ENCODE data around the gene STRC. TPM values are rescaled to one million over a fixed set of nuclear protein-coding genes. Genes with fewer than 3 reads are reported as not detected.
"Not testable (repeated sequence)": the region's sequence is repeated elsewhere in the genome, so short reads cannot be mapped to it uniquely, and the experiment has no call there.

The STRC gene
- total RNA-seq: 0.14 TPM in 1 of 2 replicates, not detected in the other
- polyA plus RNA-seq: 0.10 and 0.25 TPM in 2 replicates
- polyA plus RNA-seq (2011; cell fraction: cytosol; rRNA removed): not detected in 2 replicates
- 1.3 and 1.6 TPM in 2 replicates for polyA plus RNA-seq (2011; cell fraction: nucleus; rRNA removed)
- not detected in 2 replicates for polyA plus RNA-seq (2012)
- 0.28 and 1.5 TPM in 2 replicates for polyA minus RNA-seq
- polyA minus RNA-seq (2011; cell fraction: cytosol; rRNA and poly(A)+ RNA removed): not detected
- 0.34 TPM in 1 of 2 replicates, not detected in the other for polyA minus RNA-seq (2011; cell fraction: nucleus; rRNA and poly(A)+ RNA removed)
- not detected for Bru-seq, nascent RNA
- percentile 9 among the genes with signal in this experiment for BruChase-seq, experiment 1, labeled RNA remaining after a 6-hour chase
- percentile 6 among the genes with signal in this experiment for BruChase-seq, experiment 2, labeled RNA remaining after a 2-hour chase
- long read RNA-seq: 0 reads

DNA sequence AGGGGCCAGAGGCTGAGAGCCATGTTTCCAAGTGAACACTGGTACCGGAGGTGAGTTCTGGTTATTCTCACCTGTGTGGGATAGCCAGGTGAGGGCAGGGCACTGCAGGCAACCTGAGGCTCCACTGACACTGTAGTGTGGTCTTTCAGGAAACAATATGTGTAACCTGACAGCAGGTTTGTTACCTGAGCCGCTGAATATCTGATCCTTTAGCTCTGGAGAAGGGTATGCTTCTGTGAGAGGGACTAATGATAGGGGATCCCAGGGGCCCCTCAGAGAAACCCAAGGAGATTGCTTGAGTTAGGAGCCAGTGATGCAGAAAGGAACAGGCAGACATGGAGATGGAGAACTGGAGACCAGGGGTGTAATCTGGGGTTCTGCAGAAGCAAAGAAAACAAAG is at the start of gene STRC:
STRC (minus strand) TSS at position 101 of the 400 bp plus-strand sequence; CDS start at position 23, 78 bp downstream.
- H3K9ac ChIP-seq (replicated peaks; ENCODE audit: extremely low read depth, insufficient read depth, low read length); H3K9me1 ChIP-seq (replicated peaks; ENCODE audit: control insufficient read depth, extremely low read depth, insufficient read depth, low read length); POLR2A ChIA-PET; H4K20me1 ChIP-seq (replicated peaks; ENCODE audit: control insufficient read depth, extremely low read depth, insufficient read depth, low read length); H3K9me3 ChIP-seq (replicated peaks; ENCODE audit: control insufficient read depth, insufficient read depth, low read length); DNase-seq (ENCODE audit: low read depth, low spot score); H3K4me2 ChIP-seq (ENCODE audit: insufficient read depth, low read length); FAIRE-seq; H3K79me2 ChIP-seq (ENCODE audit: control insufficient read depth, insufficient read depth, low read length); BruUV-seq (replicated peaks); H2AFZ ChIP-seq (ENCODE audit: low read depth, low read length); H3K4me3 ChIP-seq (replicated peaks in 1 of 3; ENCODE audit: insufficient read depth in 1 of 3, low read depth in 1 of 3, low read length in 3 of 3); H3K27ac ChIP-seq (ENCODE audit: insufficient read depth, low read depth, low read length); H3K27me3 ChIP-seq (ENCODE audit: control insufficient read depth in 2 of 2, insufficient read depth in 2 of 2, low read length in 2 of 2); CTCF ChIA-PET; intact Hi-C loops (cut with micrococcal nuclease); H3K4me1 ChIP-seq (ENCODE audit: control insufficient read depth, extremely low read depth, insufficient read depth, low read length); dilution Hi-C loops (cut with MboI; ENCODE audit: extremely low pct_ligation_motif_present, low sequenced_read_pairs); H3K36me3 ChIP-seq (ENCODE audit: control insufficient read depth in 2 of 2, extremely low read depth in 1 of 2, insufficient read depth in 2 of 2, low read length in 2 of 2): not testable (repeated sequence)

DNA sequence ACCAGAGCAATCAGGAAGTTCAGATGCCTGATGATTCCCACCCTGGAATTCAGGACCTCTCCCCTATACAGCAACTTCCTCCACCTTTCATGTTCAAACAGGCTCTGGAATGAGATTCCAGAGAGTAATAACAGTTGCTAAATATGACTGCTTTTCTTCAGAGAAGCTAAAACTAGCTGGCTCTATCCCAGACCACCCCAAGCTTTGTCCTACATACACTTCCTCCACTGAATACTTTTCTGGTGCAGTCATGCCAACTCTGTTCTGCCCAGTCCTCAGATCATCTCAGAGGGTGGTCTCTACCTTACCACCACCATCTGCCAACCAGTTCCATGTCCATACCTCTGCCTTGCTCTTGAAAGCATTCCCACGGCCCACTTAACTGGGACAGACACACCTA is 47.6 kb upstream of the STRC start:
- H3K4me1 ChIP-seq (ENCODE audit: control insufficient read depth, extremely low read depth, insufficient read depth, low read length); H4K20me1 ChIP-seq (replicated peaks; ENCODE audit: control insufficient read depth, extremely low read depth, insufficient read depth, low read length); H3K79me2 ChIP-seq (ENCODE audit: control insufficient read depth, insufficient read depth, low read length); H2AFZ ChIP-seq (ENCODE audit: low read depth, low read length); POLR2A ChIA-PET; DNase-seq (ENCODE audit: low read depth, low spot score); H3K9me1 ChIP-seq (replicated peaks; ENCODE audit: control insufficient read depth, extremely low read depth, insufficient read depth, low read length); dilution Hi-C loops (cut with MboI; ENCODE audit: extremely low pct_ligation_motif_present, low sequenced_read_pairs); BruUV-seq (replicated peaks); H3K9me3 ChIP-seq (replicated peaks; ENCODE audit: control insufficient read depth, insufficient read depth, low read length); H3K9ac ChIP-seq (replicated peaks; ENCODE audit: extremely low read depth, insufficient read depth, low read length); H3K27ac ChIP-seq (ENCODE audit: insufficient read depth, low read depth, low read length); CTCF ChIA-PET; H3K4me2 ChIP-seq (ENCODE audit: insufficient read depth, low read length); intact Hi-C loops (cut with micrococcal nuclease); H3K36me3 ChIP-seq (ENCODE audit: control insufficient read depth in 2 of 2, extremely low read depth in 1 of 2, insufficient read depth in 2 of 2, low read length in 2 of 2); H3K27me3 ChIP-seq (ENCODE audit: control insufficient read depth in 2 of 2, insufficient read depth in 2 of 2, low read length in 2 of 2); H3K4me3 ChIP-seq (replicated peaks in 1 of 3; ENCODE audit: insufficient read depth in 1 of 3, low read depth in 1 of 3, low read length in 3 of 3): not testable (repeated sequence)
- peak; percentile 24 for FAIRE-seq

DNA sequence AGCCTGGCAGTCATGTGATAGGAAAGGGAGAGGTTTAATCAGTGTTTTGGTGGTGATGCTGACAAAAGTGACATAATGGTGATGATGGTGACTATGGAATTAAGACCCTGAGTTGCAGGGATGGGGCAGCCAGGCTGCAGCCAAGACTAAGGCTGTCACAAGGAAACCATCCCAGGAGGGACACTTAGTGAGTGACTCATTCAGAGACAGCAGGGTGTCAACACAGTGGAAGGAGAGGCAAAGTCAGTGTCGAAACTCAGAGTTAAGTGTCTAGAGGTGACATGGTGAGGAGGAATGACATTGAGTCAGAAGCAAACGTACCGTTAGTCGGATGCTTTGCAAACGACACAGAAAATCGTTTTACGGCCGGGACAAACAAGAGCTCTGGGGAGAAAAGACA is 44.7 kb upstream of the STRC start:
- H3K36me3 ChIP-seq (ENCODE audit: control insufficient read depth in 2 of 2, extremely low read depth in 1 of 2, insufficient read depth in 2 of 2, low read length in 2 of 2); FAIRE-seq; BruUV-seq (replicated peaks); H3K27ac ChIP-seq (ENCODE audit: insufficient read depth, low read depth, low read length); CTCF ChIA-PET; POLR2A ChIA-PET; H3K4me1 ChIP-seq (ENCODE audit: control insufficient read depth, extremely low read depth, insufficient read depth, low read length); H4K20me1 ChIP-seq (replicated peaks; ENCODE audit: control insufficient read depth, extremely low read depth, insufficient read depth, low read length); dilution Hi-C loops (cut with MboI; ENCODE audit: extremely low pct_ligation_motif_present, low sequenced_read_pairs); intact Hi-C loops (cut with micrococcal nuclease); DNase-seq (ENCODE audit: low read depth, low spot score); H3K4me2 ChIP-seq (ENCODE audit: insufficient read depth, low read length); H3K79me2 ChIP-seq (ENCODE audit: control insufficient read depth, insufficient read depth, low read length); H2AFZ ChIP-seq (ENCODE audit: low read depth, low read length); H3K4me3 ChIP-seq (replicated peaks in 1 of 3; ENCODE audit: insufficient read depth in 1 of 3, low read depth in 1 of 3, low read length in 3 of 3); H3K9me1 ChIP-seq (replicated peaks; ENCODE audit: control insufficient read depth, extremely low read depth, insufficient read depth, low read length); H3K9ac ChIP-seq (replicated peaks; ENCODE audit: extremely low read depth, insufficient read depth, low read length); H3K9me3 ChIP-seq (replicated peaks; ENCODE audit: control insufficient read depth, insufficient read depth, low read length); H3K27me3 ChIP-seq (ENCODE audit: control insufficient read depth in 2 of 2, insufficient read depth in 2 of 2, low read length in 2 of 2): not testable (repeated sequence)

DNA sequence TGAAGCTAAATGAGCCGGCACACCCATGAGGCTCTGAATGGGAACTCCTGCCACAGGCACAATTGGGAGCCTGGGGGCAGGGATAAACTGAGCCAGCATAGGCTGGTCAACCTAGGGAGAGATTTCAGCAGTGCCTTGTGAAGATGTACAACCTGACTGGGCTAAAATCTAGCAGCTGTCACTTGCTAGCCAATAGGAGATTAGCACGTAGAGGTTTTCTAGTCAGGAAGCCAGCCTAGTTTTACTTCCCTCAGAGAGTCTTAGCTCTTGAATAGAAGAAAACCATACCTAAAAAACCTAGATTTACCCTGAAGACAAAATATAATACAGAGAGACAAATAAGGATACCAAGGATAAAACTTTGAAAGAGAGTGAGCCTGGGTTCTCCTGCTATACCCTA is 43.7 kb upstream of the STRC start:
- H3K36me3 ChIP-seq (ENCODE audit: control insufficient read depth in 2 of 2, extremely low read depth in 1 of 2, insufficient read depth in 2 of 2, low read length in 2 of 2); CTCF ChIA-PET; H3K4me3 ChIP-seq (replicated peaks in 1 of 3; ENCODE audit: insufficient read depth in 1 of 3, low read depth in 1 of 3, low read length in 3 of 3); H3K27me3 ChIP-seq (ENCODE audit: control insufficient read depth in 2 of 2, insufficient read depth in 2 of 2, low read length in 2 of 2); DNase-seq (ENCODE audit: low read depth, low spot score); intact Hi-C loops (cut with micrococcal nuclease); BruUV-seq (replicated peaks); H3K79me2 ChIP-seq (ENCODE audit: control insufficient read depth, insufficient read depth, low read length); H3K4me2 ChIP-seq (ENCODE audit: insufficient read depth, low read length); POLR2A ChIA-PET; H3K9me3 ChIP-seq (replicated peaks; ENCODE audit: control insufficient read depth, insufficient read depth, low read length); H3K9ac ChIP-seq (replicated peaks; ENCODE audit: extremely low read depth, insufficient read depth, low read length); dilution Hi-C loops (cut with MboI; ENCODE audit: extremely low pct_ligation_motif_present, low sequenced_read_pairs); H4K20me1 ChIP-seq (replicated peaks; ENCODE audit: control insufficient read depth, extremely low read depth, insufficient read depth, low read length); H3K9me1 ChIP-seq (replicated peaks; ENCODE audit: control insufficient read depth, extremely low read depth, insufficient read depth, low read length); H2AFZ ChIP-seq (ENCODE audit: low read depth, low read length); H3K4me1 ChIP-seq (ENCODE audit: control insufficient read depth, extremely low read depth, insufficient read depth, low read length); H3K27ac ChIP-seq (ENCODE audit: insufficient read depth, low read depth, low read length): not testable (repeated sequence)
- FAIRE-seq: peak; percentile 8

Data from endothelial cell of umbilical vein (primary cell).